SU-DHL-6 (cell line): ENCODE data around the gene IFT74.

Experiments
- EZH2phosphoT487 ChIP-seq: fragments of 200-600 bp; sonication (generic), shearing (Covaris generic); conservative IDR thresholded peaks from 2 replicates; pipeline ENCODE4 v1.6.1; 2018; ENCODE audit warnings: mild to moderate bottlenecking, antibody characterized with exemption, low read length, moderate library complexity, mixed read lengths
- TF ChIP-seq, protein P1 (sequence below): fragments of 200-600 bp; sonication (generic); IDR thresholded peaks from one replicate; pipeline ENCODE4 v1.5.1; 2017; ENCODE audit warnings: antibody characterized with exemption, mild to moderate bottlenecking, low read length, moderate library complexity; ENCODE audit not compliant: insufficient read depth, poor library complexity, severe bottlenecking

DNA sequence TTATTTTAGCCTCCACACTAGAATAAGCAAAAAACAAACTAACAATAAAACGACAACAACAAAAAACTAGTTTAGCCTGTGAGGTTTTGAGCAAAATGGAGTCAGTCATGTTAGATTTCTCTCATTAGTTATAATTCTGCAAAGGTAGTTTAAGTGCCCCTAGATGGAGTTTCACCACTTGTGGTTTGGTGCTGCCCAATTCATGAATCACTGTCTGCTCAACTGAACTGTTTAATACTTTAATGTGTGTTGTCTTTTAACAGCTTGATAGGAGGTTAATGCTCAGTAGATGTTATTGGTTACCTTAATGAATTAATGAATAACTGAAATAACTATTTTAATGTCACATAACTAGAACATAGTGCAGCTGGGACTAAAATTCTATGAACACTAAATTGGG, 5.7 kb upstream of the IFT74 start:
- TF ChIP-seq, protein P1, sequence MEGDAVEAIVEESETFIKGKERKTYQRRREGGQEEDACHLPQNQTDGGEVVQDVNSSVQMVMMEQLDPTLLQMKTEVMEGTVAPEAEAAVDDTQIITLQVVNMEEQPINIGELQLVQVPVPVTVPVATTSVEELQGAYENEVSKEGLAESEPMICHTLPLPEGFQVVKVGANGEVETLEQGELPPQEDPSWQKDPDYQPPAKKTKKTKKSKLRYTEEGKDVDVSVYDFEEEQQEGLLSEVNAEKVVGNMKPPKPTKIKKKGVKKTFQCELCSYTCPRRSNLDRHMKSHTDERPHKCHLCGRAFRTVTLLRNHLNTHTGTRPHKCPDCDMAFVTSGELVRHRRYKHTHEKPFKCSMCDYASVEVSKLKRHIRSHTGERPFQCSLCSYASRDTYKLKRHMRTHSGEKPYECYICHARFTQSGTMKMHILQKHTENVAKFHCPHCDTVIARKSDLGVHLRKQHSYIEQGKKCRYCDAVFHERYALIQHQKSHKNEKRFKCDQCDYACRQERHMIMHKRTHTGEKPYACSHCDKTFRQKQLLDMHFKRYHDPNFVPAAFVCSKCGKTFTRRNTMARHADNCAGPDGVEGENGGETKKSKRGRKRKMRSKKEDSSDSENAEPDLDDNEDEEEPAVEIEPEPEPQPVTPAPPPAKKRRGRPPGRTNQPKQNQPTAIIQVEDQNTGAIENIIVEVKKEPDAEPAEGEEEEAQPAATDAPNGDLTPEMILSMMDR: no peak
- TF ChIP-seq EZH2phosphoT487: no peak
